Heart left ventricle (tissue), 13 donors: ENCODE results near the gene PPP1R14B.

Experiments
- POLR2A ChIP-seq, 2 donors: fragments of 450-650 bp; IDR thresholded peaks; one replicate each; pipeline ENCODE4 v1.6.1; 2017; ENCODE audit warnings: antibody characterized with exemption in 2 of 2, mild to moderate bottlenecking in 2 of 2, moderate library complexity in 2 of 2
- TF ChIP-seq, protein P1 (sequence below), 12 donors: fragments of 200-600 bp; sonication (generic) in 4 of 12; IDR thresholded peaks; one replicate each; pipeline versions ENCODE4 v1.5.0 to v1.8.0; 2018 to 2022; ENCODE audit warnings: antibody characterized with exemption in 12 of 12, mild to moderate bottlenecking in 5 of 12
- donor health status: ischemic (EF 13 %, LVEDD 7.1; RV severe dilation, severe dysfunction).
- donor health status: DM: no; HTN: yes; CAD: no.
- donor health status: DM: no; HTN: no; CAD: no.
- donor health status: ischemic (EF 25% LVEDD 6.9; RV normal size, moderate dysfunction).
- donor health status: ischemic (EF 25% LVEDD 5.7; RV mildly dilated, moderate dysfunction).
- donor health status: ischemic (EF 35%, LVEDD 5.7; RV mildly dilated, moderate dysfunction).
- donor health status: nonischemic (EF 11% LVEDD 7.7; RV severe dilation, severe dysfunction).
- donor health status: DM: yes; HTN: yes; CAD: no.
- donor health status: PGD.
- donor health status: ischemic (EF 29% LVEDD 5.4; RV normal size, mild dysfunction).
- donor health status: nonischemic (EF 23%, LVEDD 6.1; RV moderate dilation, normal function).

DNA sequence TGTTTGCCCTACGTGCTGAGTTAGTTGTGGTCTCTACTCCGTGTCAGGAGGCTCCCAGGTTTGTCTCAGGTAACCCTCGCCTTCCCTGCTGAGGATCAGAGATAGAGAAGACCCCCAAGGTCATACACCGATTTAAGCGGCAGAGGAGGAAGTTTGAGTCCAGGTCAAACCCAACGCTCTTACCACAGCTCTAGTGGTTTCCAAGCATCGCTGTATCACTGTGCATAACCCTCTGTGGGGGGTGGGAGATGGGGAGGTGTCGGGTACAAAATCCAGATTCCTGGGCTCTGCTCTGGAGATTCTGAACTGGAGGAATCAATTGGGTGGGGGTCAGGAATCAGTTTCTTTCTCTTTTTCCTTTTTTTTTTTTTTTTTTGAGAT, 15.8 kb downstream of the PPP1R14B start:
- TF ChIP-seq, protein P1, sequence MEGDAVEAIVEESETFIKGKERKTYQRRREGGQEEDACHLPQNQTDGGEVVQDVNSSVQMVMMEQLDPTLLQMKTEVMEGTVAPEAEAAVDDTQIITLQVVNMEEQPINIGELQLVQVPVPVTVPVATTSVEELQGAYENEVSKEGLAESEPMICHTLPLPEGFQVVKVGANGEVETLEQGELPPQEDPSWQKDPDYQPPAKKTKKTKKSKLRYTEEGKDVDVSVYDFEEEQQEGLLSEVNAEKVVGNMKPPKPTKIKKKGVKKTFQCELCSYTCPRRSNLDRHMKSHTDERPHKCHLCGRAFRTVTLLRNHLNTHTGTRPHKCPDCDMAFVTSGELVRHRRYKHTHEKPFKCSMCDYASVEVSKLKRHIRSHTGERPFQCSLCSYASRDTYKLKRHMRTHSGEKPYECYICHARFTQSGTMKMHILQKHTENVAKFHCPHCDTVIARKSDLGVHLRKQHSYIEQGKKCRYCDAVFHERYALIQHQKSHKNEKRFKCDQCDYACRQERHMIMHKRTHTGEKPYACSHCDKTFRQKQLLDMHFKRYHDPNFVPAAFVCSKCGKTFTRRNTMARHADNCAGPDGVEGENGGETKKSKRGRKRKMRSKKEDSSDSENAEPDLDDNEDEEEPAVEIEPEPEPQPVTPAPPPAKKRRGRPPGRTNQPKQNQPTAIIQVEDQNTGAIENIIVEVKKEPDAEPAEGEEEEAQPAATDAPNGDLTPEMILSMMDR (IDR thresholded peaks at IDR 0.05): no peak
- no peak for TF ChIP-seq POLR2A (IDR thresholded peaks at IDR 0.05)
